ENCODE measurements around the gene DIO3. TPM values are rescaled to one million over a fixed set of nuclear protein-coding genes. Genes with fewer than 3 reads are reported as not detected.

DIO3 gene
- total RNA-seq, 1 experiment from 2014 or later = not detected

DNA sequence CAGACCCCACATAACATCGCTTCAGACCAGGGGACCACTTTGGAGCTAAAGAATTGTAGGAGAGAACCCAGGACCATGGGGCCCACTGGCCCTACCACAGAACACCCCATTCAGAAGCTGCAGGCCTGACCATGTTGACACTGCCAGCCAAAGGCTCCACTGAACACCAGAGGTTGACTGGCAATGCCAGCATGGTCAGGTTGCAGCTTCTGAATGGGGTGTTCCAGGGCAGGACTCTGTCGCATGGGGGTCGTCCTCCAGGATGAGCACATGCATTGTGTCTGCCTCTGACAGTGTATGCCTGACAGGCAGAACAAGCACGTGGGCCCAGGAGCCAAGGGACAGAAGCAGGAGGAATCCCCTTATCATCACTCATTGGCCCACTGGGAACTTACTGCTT is 34.1 kb downstream of the DIO3 start:
- no peak for DNase-seq (ENCODE audit: low spot score)
- no peaks in the 10 kb centered on the region for H3K36me3 ChIP-seq (ENCODE audit: insufficient read depth, low read length, poor library complexity, severe bottlenecking)
- TF ChIP-seq CTCF (conservative IDR thresholded peaks at IDR 0.05; ENCODE audit: low read depth, low read length) (no peak), EZH2 (IDR thresholded peaks at IDR 0.05; ENCODE audit: borderline replicate concordance, low read depth, low read length, poor library complexity, severe bottlenecking) (no peak)
- H3K4me1 ChIP-seq (ENCODE audit: insufficient read depth, low read length, poor library complexity, severe bottlenecking) = no peaks in the 10 kb centered on the region
- no TSS peak for BruUV-seq (replicated peaks)
- H3K27ac ChIP-seq (ENCODE audit: low read depth, low read length, poor library complexity, severe bottlenecking) = no peak overlapping the region
- intact Hi-C loops (cut with micrococcal nuclease; ENCODE audit: unreplicated experiment) = no loop called here
- ChIA-PET POLR2A (ENCODE audit: low non-redundant PET) (no interaction called here), CTCF (no interaction called here)
- no peak overlapping the region for H3K4me3 ChIP-seq (ENCODE audit: low read depth, low read length, poor library complexity, severe bottlenecking)
- no peaks in the 10 kb centered on the region for H3K9me3 ChIP-seq (ENCODE audit: low read depth, low read length, poor library complexity, severe bottlenecking)
- no peaks in the 10 kb centered on the region for H3K27me3 ChIP-seq (replicated peaks; ENCODE audit: insufficient read depth, low read depth, low read length, poor library complexity)

DNA sequence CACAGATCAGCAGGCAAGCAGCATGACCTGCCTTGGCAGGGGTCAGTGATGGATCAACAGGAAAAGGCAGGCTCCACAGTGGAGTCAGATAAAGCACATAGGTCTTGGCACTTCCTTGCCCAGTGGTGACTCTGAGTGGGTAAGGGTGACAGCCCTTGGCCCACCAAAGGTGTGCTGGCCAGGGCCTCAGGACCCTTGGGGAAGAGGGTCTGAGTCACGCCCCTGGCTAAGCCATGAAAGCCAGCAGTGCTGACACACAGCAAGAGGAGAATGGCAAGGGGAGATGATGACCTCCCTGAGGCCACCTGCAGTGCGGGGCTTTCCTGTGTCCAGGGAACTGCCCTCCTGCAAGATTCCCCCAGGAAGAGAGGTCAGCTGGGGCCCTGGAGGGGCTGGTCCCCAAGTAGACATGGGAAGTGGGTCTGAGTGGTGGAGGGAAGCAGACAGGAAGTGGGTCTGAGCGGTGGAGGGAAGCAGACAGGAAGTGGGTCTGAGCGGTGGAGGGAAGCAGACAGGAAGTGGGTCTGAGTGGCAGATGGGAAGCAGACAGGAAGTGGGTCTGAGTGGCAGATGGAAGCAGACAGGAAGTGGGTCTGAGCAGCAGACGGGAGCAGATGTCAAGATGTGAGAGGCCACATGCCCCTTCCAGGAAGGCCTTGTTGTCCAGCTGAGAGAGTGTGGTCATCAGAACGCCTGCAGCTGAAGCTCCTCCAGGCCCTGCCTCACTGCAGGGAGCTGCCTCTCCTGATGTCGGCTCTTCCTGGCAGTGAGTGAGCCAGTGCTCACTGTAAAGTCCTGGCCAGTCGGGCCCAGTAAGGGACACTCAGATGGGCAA is 34.8 kb downstream of the DIO3 start:
- ChIA-PET CTCF (no interaction called here), POLR2A (ENCODE audit: low non-redundant PET) (interaction anchor here (0.7 kb wide), 1 partner anchor 770 kb away, joined by 3 read pairs; no protein-coding TSS in a partner anchor)
- no peaks in the 10 kb centered on the region for H3K27me3 ChIP-seq (replicated peaks; ENCODE audit: insufficient read depth, low read depth, low read length, poor library complexity)
- no peaks in the 10 kb centered on the region for H3K4me1 ChIP-seq (ENCODE audit: insufficient read depth, low read length, poor library complexity, severe bottlenecking)
- no peak for TF ChIP-seq EZH2 (IDR thresholded peaks at IDR 0.05; ENCODE audit: borderline replicate concordance, low read depth, low read length, poor library complexity, severe bottlenecking)
- TF ChIP-seq CTCF (conservative IDR thresholded peaks at IDR 0.05; ENCODE audit: low read depth, low read length) = no peak
- peak; percentile 14 for DNase-seq (ENCODE audit: low spot score)
- H3K4me3 ChIP-seq (ENCODE audit: low read depth, low read length, poor library complexity, severe bottlenecking) = no peak overlapping the region
- no peaks in the 10 kb centered on the region for H3K36me3 ChIP-seq (ENCODE audit: insufficient read depth, low read length, poor library complexity, severe bottlenecking)
- BruUV-seq (replicated peaks) = no TSS peak
- intact Hi-C loops (cut with micrococcal nuclease; ENCODE audit: unreplicated experiment) = no loop called here
- no peaks in the 10 kb centered on the region for H3K9me3 ChIP-seq (ENCODE audit: low read depth, low read length, poor library complexity, severe bottlenecking)
- H3K27ac ChIP-seq (ENCODE audit: low read depth, low read length, poor library complexity, severe bottlenecking) = no peak overlapping the region

DNA sequence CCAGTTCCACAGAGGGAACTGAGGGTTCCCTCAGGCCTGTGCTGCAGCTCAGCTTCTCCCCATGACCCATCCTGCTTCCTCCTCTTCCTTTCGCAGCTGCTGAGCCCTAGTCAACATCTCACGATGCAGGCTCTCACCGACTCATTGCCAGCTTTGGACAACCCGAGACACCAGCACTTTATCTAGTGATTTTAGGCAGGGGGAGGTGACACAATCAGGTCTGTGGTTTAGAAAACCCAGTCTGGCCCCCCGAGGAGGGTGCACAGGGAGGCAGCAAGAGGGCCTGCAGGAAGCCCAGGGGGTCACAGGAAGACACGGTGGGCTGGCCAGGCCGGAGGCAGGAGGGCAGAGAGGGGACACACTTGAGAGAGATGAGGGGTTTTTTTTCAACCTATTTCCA is 35.4 kb downstream of the DIO3 start:
- CTCF ChIA-PET = no interaction called here
- H3K27me3 ChIP-seq (replicated peaks; ENCODE audit: insufficient read depth, low read depth, low read length, poor library complexity) = no peaks in the 10 kb centered on the region
- no peaks in the 10 kb centered on the region for H3K4me1 ChIP-seq (ENCODE audit: insufficient read depth, low read length, poor library complexity, severe bottlenecking)
- no peak for TF ChIP-seq EZH2 (IDR thresholded peaks at IDR 0.05; ENCODE audit: borderline replicate concordance, low read depth, low read length, poor library complexity, severe bottlenecking)
- no peak for TF ChIP-seq CTCF (conservative IDR thresholded peaks at IDR 0.05; ENCODE audit: low read depth, low read length)
- BruUV-seq (replicated peaks) = no TSS peak
- intact Hi-C loops (cut with micrococcal nuclease; ENCODE audit: unreplicated experiment) = no loop called here
- H3K36me3 ChIP-seq (ENCODE audit: insufficient read depth, low read length, poor library complexity, severe bottlenecking) = no peaks in the 10 kb centered on the region
- POLR2A ChIA-PET (ENCODE audit: low non-redundant PET) = interaction anchor here (0.7 kb wide), 1 partner anchor 771 kb away, joined by 3 read pairs; no protein-coding TSS in a partner anchor
- H3K9me3 ChIP-seq (ENCODE audit: low read depth, low read length, poor library complexity, severe bottlenecking) = no peaks in the 10 kb centered on the region
- no peak for DNase-seq (ENCODE audit: low spot score)
- H3K27ac ChIP-seq (ENCODE audit: low read depth, low read length, poor library complexity, severe bottlenecking) = no peak overlapping the region
- H3K4me3 ChIP-seq (ENCODE audit: low read depth, low read length, poor library complexity, severe bottlenecking) = no peak overlapping the region
